ENCODE measurements around the gene CHIC2. TPM values are rescaled to one million over a fixed set of nuclear protein-coding genes. Genes with fewer than 3 reads are reported as not detected.
"Not testable (repeated sequence)": the region's sequence is repeated elsewhere in the genome, so short reads cannot be mapped to it uniquely, and the experiment has no call there.

CHIC2 gene
- 10 to 100 TPM; 29.8 to 40.4 (median 33.6) TPM for total RNA-seq

GRCh38 chr4:54064317-54065111 is at the start of gene CHIC2:
CHIC2 (minus strand) TSS chr4:54064605; CDS start chr4:54064300, 305 bp downstream.
- Histone ChIP-seq H3K27me3 (no peaks in the 10 kb centered on the region), H3K4me1 (peaks cover 41 to 58% (median 53%) of the 10 kb centered on the region in 4 donors), H3K27ac (replicated peaks in 1 of 4) (peak within 1 kb of the TSS; percentile 87 to 96 (median 90)), H3K36me3 (no peaks in the 10 kb centered on the region), H3K4me3 (peak within 1 kb of the TSS; percentile 77 to 96 (median 95)), H3K9me3 (no peaks in the 10 kb centered on the region)
- under 1% methylated on average over 45 of the region's 87 CpGs for whole genome bisulfite sequencing
- intact Hi-C loops (cut with DNase I): loop anchor here (5.0 to 10.0 kb wide), 2 partner anchors 153 to 690 kb away; partner anchors contain the start of gene FIP1L1
- TF ChIP-seq CTCF (IDR thresholded peaks at IDR 0.05) (no peak), POLR2AphosphoS5 (IDR thresholded peaks at IDR 0.05) (peak; percentile 98), POLR2A (IDR thresholded peaks at IDR 0.05; ENCODE audit: low read depth) (peak; percentile 91), EP300 (IDR thresholded peaks at IDR 0.05) (peak; percentile 57)
- peak; percentile 98 for DNase-seq (ENCODE audit: extremely low spot score)

GRCh38 chr4:54113206-54113605 is 48.8 kb upstream of the CHIC2 start:
- H3K36me3 ChIP-seq; H3K27ac ChIP-seq (replicated peaks in 1 of 4); H3K9me3 ChIP-seq; intact Hi-C loops (cut with DNase I); H3K4me3 ChIP-seq; DNase-seq (ENCODE audit: extremely low spot score): not testable (repeated sequence)
- 92% methylated on average over 1 of the region's 1 CpG for WGBS
- H3K4me1 ChIP-seq: peaks cover 13 to 20% (median 15%) of the 10 kb centered on the region in 4 donors
- peaks cover 0 to 51% (median 19%) of the 10 kb centered on the region in 4 donors for H3K27me3 ChIP-seq

GRCh38 chr4:54110019-54110416 is 45.6 kb upstream of the CHIC2 start:
- H3K27ac ChIP-seq (replicated peaks in 1 of 4): no peak overlapping the region
- peaks cover 0 to 70% (median 25%) of the 10 kb centered on the region in 4 donors for H3K27me3 ChIP-seq
- H3K4me1 ChIP-seq: peaks cover 13 to 20% (median 16%) of the 10 kb centered on the region in 4 donors
- H3K9me3 ChIP-seq: no peaks in the 10 kb centered on the region
- intact Hi-C loops (cut with DNase I): no loop called here
- no peak for DNase-seq (ENCODE audit: extremely low spot score)
- no peak for TF ChIP-seq EP300 (IDR thresholded peaks at IDR 0.05)
- TF ChIP-seq POLR2AphosphoS5 (IDR thresholded peaks at IDR 0.05): no peak
- TF ChIP-seq POLR2A (IDR thresholded peaks at IDR 0.05; ENCODE audit: low read depth): no peak
- TF ChIP-seq CTCF (IDR thresholded peaks at IDR 0.05): no peak
- WGBS: 29% methylated on average over 10 of the region's 10 CpGs
- no peaks in the 10 kb centered on the region for H3K36me3 ChIP-seq
- H3K4me3 ChIP-seq: peak overlapping the region in 2 of 4 donors; percentile 29 to 35

GRCh38 chr4:54109241-54110018 is 45.0 kb upstream of the CHIC2 start:
- peaks cover 0 to 76% (median 26%) of the 10 kb centered on the region in 4 donors for H3K27me3 ChIP-seq
- WGBS: 28% methylated on average over 36 of the region's 51 CpGs
- H3K9me3 ChIP-seq: no peaks in the 10 kb centered on the region
- H3K27ac ChIP-seq (replicated peaks in 1 of 4): no peak overlapping the region
- H3K4me3 ChIP-seq: peak overlapping the region in 3 of 4 donors; percentile 0 to 35 (median 29)
- intact Hi-C loops (cut with DNase I): no loop called here
- no peak for DNase-seq (ENCODE audit: extremely low spot score)
- TF ChIP-seq EP300 (IDR thresholded peaks at IDR 0.05) (no peak), POLR2A (IDR thresholded peaks at IDR 0.05; ENCODE audit: low read depth) (no peak), CTCF (IDR thresholded peaks at IDR 0.05) (no peak), POLR2AphosphoS5 (IDR thresholded peaks at IDR 0.05) (no peak)
- H3K36me3 ChIP-seq: no peaks in the 10 kb centered on the region
- H3K4me1 ChIP-seq: peaks cover 13 to 20% (median 16%) of the 10 kb centered on the region in 4 donors
